BJ (cell line): ENCODE measurements around the gene EXOC6B. TPM values are rescaled to one million over a fixed set of nuclear protein-coding genes. Genes with fewer than 3 reads are reported as not detected.

Experiments used
- CTCF ChIA-PET: fragments of 350-600 bp; formaldehyde crosslinking; extraction: SDS; loops from one replicate; lab custom pipeline; 2021; ENCODE audit warnings: antibody characterized with exemption, inconsistent platforms; lab: Yijun Ruan, JAX
- POLR2A ChIA-PET: fragments of 300-600 bp; sonication (Branson Sonifier 250); formaldehyde crosslinking; extraction: SDS; loops from one replicate; lab custom pipeline; 2021; ENCODE audit warnings: antibody characterized with exemption; lab: Charles Lee
- DNase-seq: peaks from one replicate; pipeline ENCODE4 v3.0.0-alpha.2; 2011; ENCODE audit warnings: low read depth
- H3K27me3 ChIP-seq: 2 replicates; pipeline ENCODE4 v1.6.0; 2011; ENCODE audit warnings: low read length; ENCODE audit not compliant: control insufficient read depth, insufficient read depth
- H3K36me3 ChIP-seq: 2 replicates; pipeline ENCODE4 v1.5.1; 2011; ENCODE audit warnings: low read length; ENCODE audit not compliant: control insufficient read depth, insufficient read depth
- H3K4me3 ChIP-seq: 2 replicates; pipeline ENCODE4 v1.5.1; 2011; ENCODE audit warnings: low read depth, mild to moderate bottlenecking, control low read depth, low read length
- polyA plus RNA-seq: library from polyadenylated mRNA; depleted of rRNA; stranded (reverse); fragments of >200 nt; gene quantifications from 2 replicates; pipeline ENCODE4 v1.2.3, GENCODE V29; 2011
- TF ChIP-seq, protein P1 (sequence below): IDR thresholded peaks from 2 replicates; pipeline ENCODE4 v1.5.1; 2011; ENCODE audit warnings: low read depth, mild to moderate bottlenecking, control low read depth, inconsistent platforms, low read length, moderate library complexity; ENCODE audit not compliant: insufficient read depth

The EXOC6B gene
- polyA plus RNA-seq, 1 experiment, result 15.5 TPM

DNA sequence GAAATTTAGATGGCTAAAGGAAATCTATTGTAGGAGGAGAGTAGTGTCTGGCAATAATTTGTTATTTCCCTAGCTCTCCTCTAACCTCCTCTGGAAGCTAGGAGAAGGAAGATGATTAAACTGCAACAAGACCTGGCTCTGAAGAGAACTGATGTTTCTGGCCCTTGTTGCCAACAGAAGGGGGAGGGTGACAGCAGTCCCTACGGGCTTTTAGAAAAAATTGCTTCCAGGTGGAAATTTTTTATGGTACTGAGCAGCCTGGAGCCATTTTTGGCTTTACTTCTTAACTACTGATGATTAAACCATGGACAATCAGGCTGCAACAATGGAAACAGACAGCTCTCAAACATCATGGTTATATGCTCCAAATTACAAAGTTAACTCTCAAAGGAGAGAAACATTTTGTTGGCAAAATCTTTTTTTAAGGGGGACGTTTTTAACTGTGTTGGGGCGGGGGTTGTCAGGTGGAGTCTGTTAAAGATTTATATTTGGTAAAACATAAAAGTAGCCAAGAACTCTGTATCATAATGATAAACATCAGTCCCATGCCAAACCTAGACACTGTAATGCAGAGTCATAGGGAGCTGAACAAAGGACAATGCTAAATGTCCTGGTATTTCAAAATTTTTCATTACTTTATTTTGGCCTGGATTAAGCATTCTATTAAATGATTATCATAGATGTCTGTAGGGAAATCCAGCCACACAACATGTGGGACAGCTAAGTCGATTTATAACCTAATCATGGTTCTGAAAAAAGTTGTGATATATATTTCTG, 70.0 kb downstream of the EXOC6B start:
- POLR2A ChIA-PET, result interaction anchor here (0.6 kb wide), 1 partner anchor 99 kb away, joined by 4 read pairs; no protein-coding TSS in a partner anchor
- H3K4me3 ChIP-seq, result no peak overlapping the region
- no peaks in the 10 kb centered on the region for H3K27me3 ChIP-seq
- no peaks in the 10 kb centered on the region for H3K36me3 ChIP-seq
- DNase-seq, result peak; percentile 23
- CTCF ChIA-PET, result interaction anchor here (1.8 kb wide), 1 partner anchor 106 kb away, joined by 6 read pairs; no protein-coding TSS in a partner anchor
- TF ChIP-seq, protein P1, sequence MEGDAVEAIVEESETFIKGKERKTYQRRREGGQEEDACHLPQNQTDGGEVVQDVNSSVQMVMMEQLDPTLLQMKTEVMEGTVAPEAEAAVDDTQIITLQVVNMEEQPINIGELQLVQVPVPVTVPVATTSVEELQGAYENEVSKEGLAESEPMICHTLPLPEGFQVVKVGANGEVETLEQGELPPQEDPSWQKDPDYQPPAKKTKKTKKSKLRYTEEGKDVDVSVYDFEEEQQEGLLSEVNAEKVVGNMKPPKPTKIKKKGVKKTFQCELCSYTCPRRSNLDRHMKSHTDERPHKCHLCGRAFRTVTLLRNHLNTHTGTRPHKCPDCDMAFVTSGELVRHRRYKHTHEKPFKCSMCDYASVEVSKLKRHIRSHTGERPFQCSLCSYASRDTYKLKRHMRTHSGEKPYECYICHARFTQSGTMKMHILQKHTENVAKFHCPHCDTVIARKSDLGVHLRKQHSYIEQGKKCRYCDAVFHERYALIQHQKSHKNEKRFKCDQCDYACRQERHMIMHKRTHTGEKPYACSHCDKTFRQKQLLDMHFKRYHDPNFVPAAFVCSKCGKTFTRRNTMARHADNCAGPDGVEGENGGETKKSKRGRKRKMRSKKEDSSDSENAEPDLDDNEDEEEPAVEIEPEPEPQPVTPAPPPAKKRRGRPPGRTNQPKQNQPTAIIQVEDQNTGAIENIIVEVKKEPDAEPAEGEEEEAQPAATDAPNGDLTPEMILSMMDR, result no peak

DNA sequence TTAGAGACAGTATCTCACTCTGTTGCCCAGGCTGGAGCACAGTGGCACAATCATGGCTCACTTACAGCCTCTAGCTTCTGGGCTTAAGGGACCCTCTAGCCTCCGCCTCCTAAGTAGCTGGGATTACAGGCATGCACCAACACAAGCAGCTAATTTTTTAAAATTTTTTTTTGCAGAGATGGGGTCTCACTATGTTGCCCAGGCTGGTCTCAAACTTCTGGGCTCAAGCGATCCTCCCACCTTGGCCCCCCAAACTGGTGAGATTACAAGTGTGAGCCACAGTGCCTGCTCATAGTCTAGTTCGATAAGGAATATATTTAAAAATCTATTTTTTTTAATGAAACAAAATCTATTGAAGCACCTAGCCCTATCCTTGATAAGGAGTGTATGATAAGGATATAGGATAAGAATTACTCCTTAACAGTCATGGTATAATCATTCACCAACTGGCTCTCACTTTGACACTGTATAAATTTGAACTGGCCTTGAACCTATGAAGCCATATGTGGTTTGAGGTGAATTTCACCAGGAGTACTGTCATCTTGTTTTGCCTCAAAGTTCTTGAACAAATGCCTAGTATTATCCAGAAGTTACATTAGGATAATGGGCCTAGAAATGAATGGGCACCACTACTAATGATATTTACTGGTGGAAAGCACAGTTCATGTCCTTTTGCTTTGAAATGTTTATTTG, 71.1 kb downstream of the EXOC6B start:
- CTCF ChIA-PET, result interaction anchor here (0.9 to 1.8 kb wide), 3 partner anchors 10 to 107 kb away, joined by 3 to 7 read pairs (median 6); no protein-coding TSS in a partner anchor

DNA sequence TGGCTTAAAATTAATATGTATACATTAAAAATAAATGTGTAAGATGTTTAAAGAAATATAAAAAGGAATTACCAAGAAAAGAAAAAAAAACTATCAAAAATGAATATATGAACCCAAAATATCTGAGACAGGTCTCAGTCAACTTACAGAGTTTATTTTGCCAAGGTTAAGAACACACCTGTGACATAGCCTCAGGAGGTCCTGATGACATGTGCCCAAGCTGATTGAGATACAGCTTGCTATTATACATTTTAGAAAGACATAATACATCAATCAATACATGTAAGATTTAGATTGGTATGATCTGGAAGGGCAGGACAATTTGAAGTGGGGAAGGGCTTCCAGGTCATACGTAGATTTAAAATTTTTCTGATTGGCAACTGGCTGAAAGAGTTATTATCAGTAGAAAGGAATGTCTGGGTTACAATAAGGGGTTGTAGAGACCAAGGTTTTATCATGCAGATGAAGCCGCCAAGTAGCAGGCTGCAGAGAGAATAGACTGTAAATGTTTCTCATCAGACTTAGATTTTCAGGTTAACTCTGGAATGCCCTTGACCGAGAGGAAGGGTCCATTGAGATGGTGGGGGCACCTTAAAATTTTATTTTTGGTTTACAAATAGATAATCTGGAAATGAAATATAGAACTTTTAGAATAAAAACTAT, 74.7 kb downstream of the EXOC6B start:
- TF ChIP-seq, protein P1, result no peak
- DNase-seq, result no peak
- Histone ChIP-seq H3K4me3 (no peak overlapping the region), H3K36me3 (no peaks in the 10 kb centered on the region), H3K27me3 (no peaks in the 10 kb centered on the region)
- POLR2A ChIA-PET, result no interaction called here
- CTCF ChIA-PET, result interaction anchor here (0.5 to 1.2 kb wide), 2 partner anchors 20 to 112 kb away, joined by 4 to 7 read pairs; no protein-coding TSS in a partner anchor

More for the DNA sequence above, 71.1 kb downstream of the EXOC6B start:
- H3K4me3 ChIP-seq, result no peak overlapping the region
- no peaks in the 10 kb centered on the region for H3K27me3 ChIP-seq
- POLR2A ChIA-PET, result no interaction called here
- TF ChIP-seq, protein P1, result no peak
- H3K36me3 ChIP-seq, result no peaks in the 10 kb centered on the region
- no peak for DNase-seq

DNA sequence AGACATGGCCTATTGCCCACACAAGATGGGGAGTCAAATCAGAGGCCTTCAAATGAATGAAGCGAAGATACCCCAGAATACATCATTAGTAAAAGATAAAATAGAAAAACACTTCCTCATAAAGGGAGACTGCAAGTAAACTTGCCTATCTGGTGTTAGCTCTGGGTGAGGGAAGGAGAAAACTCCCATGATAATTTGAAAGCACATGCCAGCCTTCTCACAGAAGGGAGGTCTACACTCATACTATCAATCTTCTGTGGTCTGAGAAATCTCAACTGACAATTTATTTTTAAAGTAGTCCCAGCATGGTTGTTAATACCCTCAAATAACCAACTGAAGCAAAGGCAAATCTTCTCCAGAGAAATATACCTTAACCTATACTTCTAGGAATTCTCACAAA, 75.4 kb downstream of the EXOC6B start:
- Histone ChIP-seq H3K36me3 (no peaks in the 10 kb centered on the region), H3K27me3 (no peaks in the 10 kb centered on the region), H3K4me3 (no peak overlapping the region)
- TF ChIP-seq, protein P1, result no peak
- POLR2A ChIA-PET, result no interaction called here
- CTCF ChIA-PET, result no interaction called here
- no peak for DNase-seq
